CD4-positive, alpha-beta T cell (primary cell): ENCODE measurements around the gene ZFPL1. TPM values are rescaled to one million over a fixed set of nuclear protein-coding genes. Genes with fewer than 3 reads are reported as not detected.

Experiments used
- ATAC-seq: fragments of 200-7000 bp; cut with Tn5 transposase; one replicate; pipeline ENCODE4 v1.10.0; 2022; ENCODE audit warnings: mild to moderate bottlenecking; ENCODE audit not compliant: poor library complexity
- CTCF ChIA-PET: fragments of 350-600 bp; sonication (Branson Sonifier 250); formaldehyde crosslinking; loops from one replicate; lab custom pipeline; 2021; ENCODE audit warnings: antibody characterized with exemption, inconsistent platforms; lab: Charles Lee
- POLR2A ChIA-PET: fragments of 350-600 bp; sonication (Branson Sonifier 250); formaldehyde crosslinking; loops from one replicate; lab custom pipeline; 2021; ENCODE audit warnings: antibody characterized with exemption, inconsistent platforms; lab: Charles Lee
- DNase-seq, 14 experiments: peaks; one replicate each; pipeline ENCODE4 v3.0.0-alpha.2; 2013 to 2020; ENCODE audit warnings: mixed read lengths in 2 of 14
- H3K27ac ChIP-seq, 2 donors: one replicate each; pipeline versions ENCODE4 v1.5.1 to v1.7.0; 2013; ENCODE audit warnings: low read length in 2 of 2, low read depth in 1 of 2, mild to moderate bottlenecking in 1 of 2
- H3K27me3 ChIP-seq, 2 experiments: 1 replicate in 1 of 2; 2 replicates in 1 of 2; pipeline versions ENCODE4 v1.6.1 to v1.7.0; 2013; ENCODE audit warnings: low read length in 2 of 2, control low read depth in 1 of 2, mild to moderate bottlenecking in 1 of 2, moderate library complexity in 1 of 2; ENCODE audit not compliant: insufficient read depth in 2 of 2, control insufficient read depth in 1 of 2
- H3K36me3 ChIP-seq: one replicate; pipeline ENCODE4 v1.6.1; 2013; ENCODE audit warnings: low read length, control low read depth; ENCODE audit not compliant: insufficient read depth
- H3K4me1 ChIP-seq: one replicate; pipeline ENCODE4 v1.6.1; 2013; ENCODE audit warnings: low read length, control low read depth; ENCODE audit not compliant: insufficient read depth
- H3K4me3 ChIP-seq: one replicate; pipeline ENCODE4 v1.5.1; 2013; ENCODE audit warnings: mild to moderate bottlenecking, low read length, moderate library complexity
- H3K9me3 ChIP-seq, 2 experiments: 1 replicate in 1 of 2; 2 replicates in 1 of 2; pipeline versions ENCODE4 v1.6.1 to v1.7.0; 2013; ENCODE audit warnings: low read length in 2 of 2, mild to moderate bottlenecking in 2 of 2, control low read depth in 1 of 2, moderate library complexity in 1 of 2; ENCODE audit not compliant: control insufficient read depth in 1 of 2, insufficient read depth in 1 of 2
- H3K27ac Mint-ChIP-seq: one replicate; pipeline ENCODE4 v1.8.0; 2020; ENCODE audit warnings: mixed read lengths
- H3K27me3 Mint-ChIP-seq: one replicate; pipeline ENCODE4 v1.8.0; 2021; ENCODE audit warnings: mixed read lengths
- H3K36me3 Mint-ChIP-seq: one replicate; pipeline ENCODE4 v1.8.0; 2021; ENCODE audit warnings: low read depth, mixed read lengths
- H3K4me1 Mint-ChIP-seq: one replicate; pipeline ENCODE4 v1.8.0; 2021; ENCODE audit warnings: low read depth, mixed read lengths
- H3K4me3 Mint-ChIP-seq: one replicate; pipeline ENCODE4 v1.8.0; 2020; ENCODE audit warnings: mild to moderate bottlenecking, mixed read lengths
- H3K9me3 Mint-ChIP-seq: one replicate; pipeline ENCODE4 v1.8.0; 2020; ENCODE audit warnings: mixed read lengths
- CTCF ChIP-seq: fragments of 200-600 bp; IDR thresholded peaks from one replicate; pipeline ENCODE4 v1.8.0; 2022; ENCODE audit warnings: antibody characterized with exemption, mild to moderate bottlenecking
- intact Hi-C, 2 experiments: fragments of 100-400 bp; cut with DNase I in 1 of 2; cut with micrococcal nuclease in 1 of 2; formaldehyde crosslinking; loops; one replicate each; pipeline versions ENCODE4 v1.15.1 to v1.9.0; 2023 to 2025; cut with DNase I, micrococcal nuclease
- total RNA-seq, 174 experiments: library from RNA in 2 of 174; stranded (reverse) in 2 of 174; gene quantifications; one replicate each; pipeline ENCODE4 v1.2.3 and lab custom pipeline; 2021 to 2026

The ZFPL1 gene
- total RNA-seq, 2 experiments from 2014 or later, result 46.2 to 47.7 TPM

DNA sequence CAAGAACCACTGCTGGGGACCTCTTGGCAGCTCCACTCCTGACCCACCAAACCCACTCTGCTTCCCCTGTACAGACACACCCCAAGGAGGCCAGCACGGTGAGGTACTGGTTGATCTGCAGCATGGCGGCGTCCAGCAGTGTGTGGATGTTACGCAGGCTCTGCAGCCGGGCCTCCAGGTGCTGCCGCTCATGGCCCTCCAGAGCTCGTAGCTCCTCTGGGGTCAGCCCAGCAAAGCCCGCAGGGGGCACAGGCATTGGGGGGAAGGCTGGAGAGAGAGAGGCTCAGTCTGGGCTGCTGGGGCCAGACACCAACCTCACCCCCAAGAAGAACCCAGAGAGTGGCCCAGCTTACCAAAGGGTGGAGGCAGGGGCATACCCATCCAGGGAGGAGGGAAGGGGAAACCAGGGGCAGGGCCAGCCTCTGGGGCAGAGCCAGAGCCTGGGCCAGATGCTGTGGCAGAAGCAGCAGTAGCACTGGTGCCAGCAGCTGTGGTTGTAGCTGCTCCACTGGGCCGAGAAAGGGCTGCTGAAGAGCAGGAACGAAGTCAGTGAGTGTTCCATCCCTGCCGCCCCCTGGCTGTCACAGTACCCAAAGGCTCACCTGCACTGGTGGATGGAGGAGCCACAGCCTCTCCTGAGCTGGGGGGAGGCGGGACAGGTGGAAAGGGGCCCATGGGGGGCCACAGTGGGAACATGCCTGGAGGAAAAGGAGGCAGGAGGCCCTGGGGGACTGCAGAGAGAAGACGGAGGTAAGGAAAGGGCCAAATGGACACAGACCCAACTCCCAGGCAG lies 45.8 kb downstream of the ZFPL1 start:
- no peak for TF ChIP-seq CTCF
- H3K27me3 ChIP-seq, result no peaks in the 10 kb centered on the region
- H3K4me3 ChIP-seq, result no peak overlapping the region
- Mint-ChIP-seq H3K9me3 (no peaks in the 10 kb centered on the region), H3K27me3 (no peaks in the 10 kb centered on the region), H3K4me1 (peaks cover 26% of the 10 kb centered on the region), H3K36me3 (peaks cover 95% of the 10 kb centered on the region), H3K4me3 (peak overlapping the region; percentile 4), H3K27ac (peak overlapping the region; percentile 14)
- peaks cover 84% of the 10 kb centered on the region for H3K36me3 ChIP-seq
- ChIA-PET CTCF (no interaction called here), POLR2A (interaction anchor here (1.3 to 3.1 kb wide), 2 partner anchors 8 to 18 kb away, joined by 6 to 18 read pairs; partner anchors contain the start of genes FAU, MRPL49 and TM7SF2)
- DNase-seq (peak in 1 of 14 experiments; percentile 21), ATAC-seq (no peak)
- H3K27ac ChIP-seq, result no peak overlapping the region
- H3K4me1 ChIP-seq, result peaks cover 28% of the 10 kb centered on the region
- H3K9me3 ChIP-seq, result no peaks in the 10 kb centered on the region
- intact Hi-C loops, result loop anchor here in 1 of 2 experiments (5.0 kb wide), 1 partner anchor 213 kb away; the partner anchor contains the start of gene ATG2A

DNA sequence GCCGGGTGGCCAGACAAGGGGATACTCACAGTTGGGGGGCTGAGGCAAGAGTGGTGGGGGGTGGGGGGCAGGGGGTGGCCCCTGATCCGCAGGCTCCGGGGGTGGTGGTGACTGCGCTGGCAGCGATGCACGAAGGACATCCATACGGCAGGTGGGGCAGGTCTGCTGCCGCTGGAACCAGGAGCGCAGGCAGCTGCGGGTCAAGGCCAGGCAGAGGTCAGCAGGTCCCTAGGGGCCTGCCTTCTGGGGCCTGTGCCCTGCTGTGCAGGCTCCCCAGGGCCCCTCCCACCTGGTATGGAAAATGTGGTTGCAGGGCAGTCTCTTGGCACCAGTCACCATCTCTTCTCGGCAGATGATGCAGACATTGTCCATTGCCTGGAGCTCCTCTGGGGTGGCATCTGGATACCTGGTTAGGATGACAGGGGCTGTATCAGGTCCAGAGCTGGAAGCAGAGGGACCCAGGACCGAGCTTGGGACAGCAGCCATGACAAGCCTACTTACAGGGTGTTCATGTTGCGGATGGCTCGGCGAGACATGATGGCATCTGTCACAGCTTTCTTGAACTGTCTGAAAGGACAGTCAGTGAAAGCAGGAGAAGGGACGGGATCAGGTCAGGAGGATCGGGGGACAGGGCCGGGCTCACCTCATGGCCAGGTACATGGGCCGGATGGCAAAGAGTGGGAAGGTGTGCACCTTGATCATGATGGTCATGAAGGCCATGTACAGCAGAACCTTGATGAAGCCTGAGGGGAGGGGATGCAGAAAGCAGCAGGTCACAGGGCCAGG lies 46.8 kb downstream of the ZFPL1 start:
- Mint-ChIP-seq H3K9me3 (no peaks in the 10 kb centered on the region), H3K4me3 (peak overlapping the region; percentile 56), H3K27me3 (no peaks in the 10 kb centered on the region), H3K27ac (peak overlapping the region; percentile 30), H3K36me3 (peaks cover 93% of the 10 kb centered on the region), H3K4me1 (peaks cover 35% of the 10 kb centered on the region)
- no peaks in the 10 kb centered on the region for H3K27me3 ChIP-seq
- H3K36me3 ChIP-seq, result peaks cover 74% of the 10 kb centered on the region
- H3K9me3 ChIP-seq, result no peaks in the 10 kb centered on the region
- intact Hi-C loops, result loop anchor here in 1 of 2 experiments (5.0 kb wide), 1 partner anchor 214 kb away; the partner anchor contains the start of gene ATG2A
- ChIA-PET POLR2A (interaction anchor here (0.6 to 3.1 kb wide), 3 partner anchors 9 to 352 kb away, joined by 3 to 18 read pairs (median 6); partner anchors contain the start of genes FAU, MRPL49 and TM7SF2), CTCF (no interaction called here)
- DNase-seq (peak in 1 of 14 experiments; percentile 23), ATAC-seq (no peak)
- no peak for TF ChIP-seq CTCF
- no peak overlapping the region for H3K4me3 ChIP-seq
- H3K27ac ChIP-seq, result no peak overlapping the region
- H3K4me1 ChIP-seq, result peaks cover 38% of the 10 kb centered on the region

- no peak for ATAC-seq
These were observed 47.4 kb downstream of the ZFPL1 start for GRCh38 chr11:65131417-65131776.

More at GRCh38 chr11:65131417-65131776, 47.4 kb downstream of the ZFPL1 start:
- H3K4me1 ChIP-seq, result peaks cover 44% of the 10 kb centered on the region
- no peak for TF ChIP-seq CTCF
- H3K9me3 ChIP-seq, result no peaks in the 10 kb centered on the region
- peaks cover 68% of the 10 kb centered on the region for H3K36me3 ChIP-seq
- CTCF ChIA-PET, result no interaction called here
- no peaks in the 10 kb centered on the region for H3K27me3 Mint-ChIP-seq
- DNase-seq, result peak in 1 of 14 experiments; percentile 16
- H3K9me3 Mint-ChIP-seq, result no peaks in the 10 kb centered on the region
- no peak overlapping the region for H3K27ac ChIP-seq
- H3K36me3 Mint-ChIP-seq, result peaks cover 87% of the 10 kb centered on the region
- POLR2A ChIA-PET, result interaction anchor here (0.6 to 3.1 kb wide), 3 partner anchors 9 to 352 kb away, joined by 3 to 18 read pairs (median 5); partner anchors contain the start of genes FAU, MRPL49 and TM7SF2
- no peak overlapping the region for H3K4me3 ChIP-seq
- peaks cover 40% of the 10 kb centered on the region for H3K4me1 Mint-ChIP-seq
- H3K27ac Mint-ChIP-seq, result peak overlapping the region; percentile 44
- intact Hi-C loops, result loop anchor here in 1 of 2 experiments (5.0 kb wide), 1 partner anchor 214 kb away; the partner anchor contains the start of gene ATG2A
- H3K27me3 ChIP-seq, result no peaks in the 10 kb centered on the region
- H3K4me3 Mint-ChIP-seq, result peak overlapping the region; percentile 56
